ENCODE results near the gene FGF14. TPM values are rescaled to one million over a fixed set of nuclear protein-coding genes. Genes with fewer than 3 reads are reported as not detected.

Gene FGF14
- total and polyA plus RNA-seq, 2 donors (not counting 3 experiments of a cell fraction or from before 2014, with no cell fraction given) = not detected

DNA sequence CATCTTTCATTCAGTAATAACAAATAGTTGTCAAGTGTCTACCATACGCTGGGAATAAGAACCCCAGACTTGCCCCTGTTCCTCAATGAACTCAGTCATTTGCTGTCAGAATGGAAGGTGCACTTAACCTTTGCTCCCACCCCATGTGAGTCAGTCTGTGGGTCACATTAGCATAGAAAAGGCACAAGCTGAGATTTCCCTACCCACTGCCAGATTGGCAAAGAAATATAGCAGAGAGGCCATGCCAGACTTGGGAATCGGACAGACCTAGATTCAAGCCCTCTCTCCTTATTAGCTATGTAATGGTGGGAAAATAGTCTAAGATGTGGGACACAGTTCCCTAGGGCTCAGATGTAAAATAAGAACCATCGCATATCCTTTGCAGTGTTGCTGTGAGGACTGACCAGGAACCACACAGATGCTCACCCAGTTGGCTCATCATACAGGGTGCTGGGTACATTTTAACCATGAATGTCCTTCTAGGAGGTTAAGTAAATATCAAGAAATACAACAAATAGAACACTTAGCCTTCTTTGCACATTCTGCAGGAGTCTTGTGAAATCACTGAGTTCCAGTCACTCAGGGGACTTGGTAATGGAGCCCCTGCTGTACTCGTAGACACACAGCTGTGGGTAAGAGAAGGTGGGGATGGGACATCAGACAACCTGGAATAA is 218.2 kb downstream of the FGF14 start:
- no peak for DNase-seq (ENCODE audit: low read depth, low spot score)

More for the DNA sequence above, 218.2 kb downstream of the FGF14 start:
- no peaks in the 10 kb centered on the region for H3K4me1 ChIP-seq (ENCODE audit: control insufficient read depth, extremely low read depth, insufficient read depth, low read length)
- H3K27me3 ChIP-seq (ENCODE audit: control insufficient read depth in 2 of 2, insufficient read depth in 2 of 2, low read length in 2 of 2) = peaks cover 0 to 3% of the 10 kb centered on the region in 2 experiments
- no peaks in the 10 kb centered on the region for H3K9me1 ChIP-seq (replicated peaks; ENCODE audit: control insufficient read depth, extremely low read depth, insufficient read depth, low read length)
- H3K36me3 ChIP-seq (ENCODE audit: control insufficient read depth in 2 of 2, extremely low read depth in 1 of 2, insufficient read depth in 2 of 2, low read length in 2 of 2) = no peaks in the 10 kb centered on the region
- no peaks in the 10 kb centered on the region for H3K9me3 ChIP-seq (replicated peaks; ENCODE audit: control insufficient read depth, insufficient read depth, low read length)
- no peak overlapping the region for H2AFZ ChIP-seq (ENCODE audit: low read depth, low read length)
- no peak overlapping the region for H3K9ac ChIP-seq (replicated peaks; ENCODE audit: extremely low read depth, insufficient read depth, low read length)
- TF ChIP-seq MAX (IDR thresholded peaks at IDR 0.05; ENCODE audit: insufficient read depth, insufficient read length) (no peak), POLR2A (IDR thresholded peaks at IDR 0.05; ENCODE audit: low read depth, low read length) (no peak), MYC (IDR thresholded peaks at IDR 0.05; ENCODE audit: low read depth, low read length) (no peak), JUN (IDR thresholded peaks at IDR 0.05; ENCODE audit: borderline replicate concordance, insufficient read depth, insufficient read length, low read depth) (no peak), FOS (IDR thresholded peaks at IDR 0.05; ENCODE audit: borderline replicate concordance, insufficient read depth, low read length) (no peak), POLR2AphosphoS5 (IDR thresholded peaks at IDR 0.05; ENCODE audit: insufficient read depth, low read depth, low read length) (no peak), CTCF (IDR thresholded peaks at IDR 0.05; ENCODE audit: extremely low read depth in 1 of 2, insufficient read depth in 1 of 2, low read depth in 1 of 2, low read length in 2 of 2) (no peak), EZH2 (IDR thresholded peaks at IDR 0.05; ENCODE audit: borderline replicate concordance, low read depth, low read length, severe bottlenecking) (no peak), GATA2 (IDR thresholded peaks at IDR 0.05; ENCODE audit: insufficient read depth, insufficient read length, low read depth, low read length) (no peak)
- no peaks in the 10 kb centered on the region for H4K20me1 ChIP-seq (replicated peaks; ENCODE audit: control insufficient read depth, extremely low read depth, insufficient read depth, low read length)
- intact Hi-C loops (cut with micrococcal nuclease) (no loop called here), dilution Hi-C loops (cut with MboI; ENCODE audit: extremely low pct_ligation_motif_present, low sequenced_read_pairs) (no loop called here)
- CTCF ChIA-PET = no interaction called here
- FAIRE-seq = no peak
- no peak overlapping the region for H3K27ac ChIP-seq (ENCODE audit: insufficient read depth, low read depth, low read length)
- no peaks in the 10 kb centered on the region for H3K79me2 ChIP-seq (ENCODE audit: control insufficient read depth, insufficient read depth, low read length)
- POLR2A ChIA-PET = no interaction called here
- no peak overlapping the region for H3K4me2 ChIP-seq (ENCODE audit: insufficient read depth, low read length)
- no TSS peak for BruUV-seq (replicated peaks)
- no peak overlapping the region for H3K4me3 ChIP-seq (replicated peaks in 1 of 3; ENCODE audit: insufficient read depth in 1 of 3, low read depth in 1 of 3, low read length in 3 of 3)
